GM21737 (cell line): ENCODE results near the gene CALU.

Source experiments
- ATAC-seq: cut with Tn5 transposase; IDR thresholded peaks from one replicate; pipeline ENCODE4 v1.9.1; 2021; ENCODE audit warnings: mild to moderate bottlenecking, moderate library complexity; ENCODE audit not compliant: unreplicated experiment

CALU gene

GRCh38 chr7:128807191-128807590 lies 68.0 kb downstream of the CALU start:
- no peak for ATAC-seq

GRCh38 chr7:128809363-128809762 lies 70.2 kb downstream of the CALU start:
- ATAC-seq, result no peak

GRCh38 chr7:128810473-128810872 lies 71.3 kb downstream of the CALU start:
- no peak for ATAC-seq

- no peak for ATAC-seq
These were observed 71.8 kb downstream of the CALU start for GRCh38 chr7:128810997-128811396.

GRCh38 chr7:128811631-128812430 lies 72.7 kb downstream of the CALU start:
- ATAC-seq, result no peak

- ATAC-seq, result no peak
These were observed 73.5 kb downstream of the CALU start for GRCh38 chr7:128812514-128813168.

- no peak for ATAC-seq
These were observed 75.3 kb downstream of the CALU start for GRCh38 chr7:128814499-128814898.

- ATAC-seq, result no peak
These were observed 76.3 kb downstream of the CALU start for GRCh38 chr7:128815289-128815942.

GRCh38 chr7:128818694-128819093 lies 79.5 kb downstream of the CALU start:
- ATAC-seq, result no peak
